Measurements from ENCODE around the gene RAB8B. TPM values are rescaled to one million over a fixed set of nuclear protein-coding genes. Genes with fewer than 3 reads are reported as not detected.

The RAB8B gene
- total RNA-seq, 1 experiment from 2014 or later = 17.6 TPM

DNA sequence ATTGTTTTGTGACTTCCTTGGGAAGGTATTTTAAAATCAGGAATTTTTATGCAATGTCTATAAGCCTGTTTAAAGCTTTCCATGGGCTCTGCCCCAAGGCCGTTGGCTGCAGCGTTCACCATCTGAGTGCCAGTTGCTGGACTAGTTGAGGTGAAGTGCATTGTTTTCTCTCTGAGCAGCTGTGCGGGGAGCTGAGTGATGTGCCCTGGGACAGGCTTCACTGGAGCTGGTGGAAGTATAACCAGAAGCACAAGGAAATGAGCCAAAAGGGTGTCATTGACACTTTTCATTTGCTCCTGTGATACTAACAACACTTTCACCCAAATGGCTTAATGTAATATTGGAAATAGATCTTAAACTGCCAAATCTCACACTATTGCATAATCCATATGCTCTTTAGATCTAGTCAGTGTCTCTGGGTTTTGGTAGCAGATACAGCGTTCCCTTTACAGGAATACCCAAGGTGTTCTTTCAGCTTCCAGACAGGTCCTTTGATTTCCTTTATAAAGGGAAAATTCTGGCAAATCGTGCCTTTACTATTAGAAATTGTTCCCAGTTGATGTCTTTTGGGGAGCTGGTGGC, 117.2 kb downstream of the RAB8B start:
- H3K9me3 ChIP-seq (ENCODE audit: control insufficient read depth, insufficient read depth, low read depth, low read length) = no peaks in the 10 kb centered on the region
- H3K4me3 ChIP-seq (ENCODE audit: low read depth in 2 of 2, low read length in 2 of 2) = no peak overlapping the region
- no TSS peak for BruUV-seq (replicated peaks)
- H3K27me3 ChIP-seq (ENCODE audit: control insufficient read depth, insufficient read depth, low read length) = no peaks in the 10 kb centered on the region
- no peaks in the 10 kb centered on the region for H3K4me1 ChIP-seq (ENCODE audit: control insufficient read depth, insufficient read depth, low read length)
- H3K27ac ChIP-seq (ENCODE audit: low read length) = no peak overlapping the region
- in situ Hi-C loops (cut with HindIII; ENCODE audit: low pct_unique_long_range_greater_than_20kb, low sequenced_read_pairs) = loop anchor here (5.0 kb wide), 1 partner anchor 96 kb away; no protein-coding TSS in a partner anchor
- CTCF ChIA-PET = no interaction called here
- POLR2A ChIA-PET = no interaction called here
- TF ChIP-seq SIN3A (IDR thresholded peaks at IDR 0.05; ENCODE audit: borderline replicate concordance, insufficient read depth, low read depth, low read length) (no peak), POLR2AphosphoS5 (IDR thresholded peaks at IDR 0.05; ENCODE audit: low read depth, low read length) (no peak), TCF7L2 (IDR thresholded peaks at IDR 0.05; ENCODE audit: low read depth, low read length) (no peak)
- TF ChIP-seq, protein P1, sequence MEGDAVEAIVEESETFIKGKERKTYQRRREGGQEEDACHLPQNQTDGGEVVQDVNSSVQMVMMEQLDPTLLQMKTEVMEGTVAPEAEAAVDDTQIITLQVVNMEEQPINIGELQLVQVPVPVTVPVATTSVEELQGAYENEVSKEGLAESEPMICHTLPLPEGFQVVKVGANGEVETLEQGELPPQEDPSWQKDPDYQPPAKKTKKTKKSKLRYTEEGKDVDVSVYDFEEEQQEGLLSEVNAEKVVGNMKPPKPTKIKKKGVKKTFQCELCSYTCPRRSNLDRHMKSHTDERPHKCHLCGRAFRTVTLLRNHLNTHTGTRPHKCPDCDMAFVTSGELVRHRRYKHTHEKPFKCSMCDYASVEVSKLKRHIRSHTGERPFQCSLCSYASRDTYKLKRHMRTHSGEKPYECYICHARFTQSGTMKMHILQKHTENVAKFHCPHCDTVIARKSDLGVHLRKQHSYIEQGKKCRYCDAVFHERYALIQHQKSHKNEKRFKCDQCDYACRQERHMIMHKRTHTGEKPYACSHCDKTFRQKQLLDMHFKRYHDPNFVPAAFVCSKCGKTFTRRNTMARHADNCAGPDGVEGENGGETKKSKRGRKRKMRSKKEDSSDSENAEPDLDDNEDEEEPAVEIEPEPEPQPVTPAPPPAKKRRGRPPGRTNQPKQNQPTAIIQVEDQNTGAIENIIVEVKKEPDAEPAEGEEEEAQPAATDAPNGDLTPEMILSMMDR (IDR thresholded peaks at IDR 0.05) = no peak
- TF ChIP-seq, protein P2, sequence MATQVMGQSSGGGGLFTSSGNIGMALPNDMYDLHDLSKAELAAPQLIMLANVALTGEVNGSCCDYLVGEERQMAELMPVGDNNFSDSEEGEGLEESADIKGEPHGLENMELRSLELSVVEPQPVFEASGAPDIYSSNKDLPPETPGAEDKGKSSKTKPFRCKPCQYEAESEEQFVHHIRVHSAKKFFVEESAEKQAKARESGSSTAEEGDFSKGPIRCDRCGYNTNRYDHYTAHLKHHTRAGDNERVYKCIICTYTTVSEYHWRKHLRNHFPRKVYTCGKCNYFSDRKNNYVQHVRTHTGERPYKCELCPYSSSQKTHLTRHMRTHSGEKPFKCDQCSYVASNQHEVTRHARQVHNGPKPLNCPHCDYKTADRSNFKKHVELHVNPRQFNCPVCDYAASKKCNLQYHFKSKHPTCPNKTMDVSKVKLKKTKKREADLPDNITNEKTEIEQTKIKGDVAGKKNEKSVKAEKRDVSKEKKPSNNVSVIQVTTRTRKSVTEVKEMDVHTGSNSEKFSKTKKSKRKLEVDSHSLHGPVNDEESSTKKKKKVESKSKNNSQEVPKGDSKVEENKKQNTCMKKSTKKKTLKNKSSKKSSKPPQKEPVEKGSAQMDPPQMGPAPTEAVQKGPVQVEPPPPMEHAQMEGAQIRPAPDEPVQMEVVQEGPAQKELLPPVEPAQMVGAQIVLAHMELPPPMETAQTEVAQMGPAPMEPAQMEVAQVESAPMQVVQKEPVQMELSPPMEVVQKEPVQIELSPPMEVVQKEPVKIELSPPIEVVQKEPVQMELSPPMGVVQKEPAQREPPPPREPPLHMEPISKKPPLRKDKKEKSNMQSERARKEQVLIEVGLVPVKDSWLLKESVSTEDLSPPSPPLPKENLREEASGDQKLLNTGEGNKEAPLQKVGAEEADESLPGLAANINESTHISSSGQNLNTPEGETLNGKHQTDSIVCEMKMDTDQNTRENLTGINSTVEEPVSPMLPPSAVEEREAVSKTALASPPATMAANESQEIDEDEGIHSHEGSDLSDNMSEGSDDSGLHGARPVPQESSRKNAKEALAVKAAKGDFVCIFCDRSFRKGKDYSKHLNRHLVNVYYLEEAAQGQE (IDR thresholded peaks at IDR 0.05; ENCODE audit: insufficient read depth in 1 of 2, low read depth in 2 of 2, low read length in 1 of 2) = no peak
- intact Hi-C loops (cut with micrococcal nuclease; ENCODE audit: unreplicated experiment) = no loop called here
- DNase-seq (ENCODE audit: low read depth, low spot score) (no peak), ATAC-seq (no peak)
- H3K36me3 ChIP-seq (ENCODE audit: control insufficient read depth, insufficient read depth, low read length) = no peaks in the 10 kb centered on the region

DNA sequence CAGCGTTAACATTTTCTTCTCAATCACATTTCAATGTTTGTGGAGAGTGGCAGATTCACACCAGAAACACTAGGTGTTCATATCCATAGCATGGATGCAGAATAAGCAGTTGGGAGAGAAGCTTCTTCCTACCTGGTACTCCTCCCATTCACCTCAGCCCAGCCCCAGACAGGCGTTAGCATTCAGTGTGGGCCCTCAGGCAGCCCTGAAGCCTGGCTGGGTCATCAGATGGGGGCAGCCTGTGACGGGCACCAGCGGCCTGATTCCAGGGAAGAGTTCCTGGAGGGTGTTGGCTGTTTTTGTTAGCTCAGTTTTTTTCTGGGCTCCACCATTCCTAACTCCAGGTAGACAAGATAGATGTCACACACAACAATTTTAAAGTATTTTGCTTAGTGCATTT, 119.1 kb downstream of the RAB8B start:
- no peaks in the 10 kb centered on the region for H3K36me3 ChIP-seq (ENCODE audit: control insufficient read depth, insufficient read depth, low read length)
- intact Hi-C loops (cut with micrococcal nuclease; ENCODE audit: unreplicated experiment) (no loop called here), in situ Hi-C loops (cut with HindIII; ENCODE audit: low pct_unique_long_range_greater_than_20kb, low sequenced_read_pairs) (loop anchor here (5.0 kb wide), 1 partner anchor 94 kb away; no protein-coding TSS in a partner anchor)
- H3K9me3 ChIP-seq (ENCODE audit: control insufficient read depth, insufficient read depth, low read depth, low read length) = no peaks in the 10 kb centered on the region
- BruUV-seq (replicated peaks) = no TSS peak
- TF ChIP-seq, protein P2 (IDR thresholded peaks at IDR 0.05; ENCODE audit: insufficient read depth in 1 of 2, low read depth in 2 of 2, low read length in 1 of 2) = no peak
- no peak for TF ChIP-seq POLR2AphosphoS5 (IDR thresholded peaks at IDR 0.05; ENCODE audit: low read depth, low read length)
- TF ChIP-seq TCF7L2 (IDR thresholded peaks at IDR 0.05; ENCODE audit: low read depth, low read length) = no peak
- no peak for TF ChIP-seq SIN3A (IDR thresholded peaks at IDR 0.05; ENCODE audit: borderline replicate concordance, insufficient read depth, low read depth, low read length)
- TF ChIP-seq, protein P1 (IDR thresholded peaks at IDR 0.05) = no peak
- POLR2A ChIA-PET = no interaction called here
- H3K4me1 ChIP-seq (ENCODE audit: control insufficient read depth, insufficient read depth, low read length) = no peaks in the 10 kb centered on the region
- CTCF ChIA-PET = no interaction called here
- ATAC-seq (no peak), DNase-seq (ENCODE audit: low read depth, low spot score) (no peak)
- H3K27me3 ChIP-seq (ENCODE audit: control insufficient read depth, insufficient read depth, low read length) = no peaks in the 10 kb centered on the region
- no peak overlapping the region for H3K27ac ChIP-seq (ENCODE audit: low read length)
- H3K4me3 ChIP-seq (ENCODE audit: low read depth in 2 of 2, low read length in 2 of 2) = no peak overlapping the region
